BLaER1 (cell line): ENCODE results near the gene FNDC3B.

Source experiments
- H3K27ac ChIP-seq: shearing (Covaris generic); formaldehyde crosslinking; 2 replicates; pipeline ENCODE4 v1.8.1; 2022
- H3K27me3 ChIP-seq: shearing (Covaris generic); formaldehyde crosslinking; 2 replicates; pipeline ENCODE4 v1.8.1; 2022
- H3K36me3 ChIP-seq: shearing (Covaris generic); formaldehyde crosslinking; 2 replicates; pipeline ENCODE4 v1.8.1; 2022
- H3K4me1 ChIP-seq: shearing (Covaris generic); formaldehyde crosslinking; 2 replicates; pipeline ENCODE4 v1.8.1; 2022
- H3K4me2 ChIP-seq: shearing (Covaris generic); formaldehyde crosslinking; 2 replicates; pipeline ENCODE4 v1.8.1; 2022
- H3K4me3 ChIP-seq: shearing (Covaris generic); formaldehyde crosslinking; 2 replicates; pipeline ENCODE4 v1.8.1; 2022
- H3K9ac ChIP-seq: shearing (Covaris generic); formaldehyde crosslinking; 2 replicates; pipeline ENCODE4 v1.8.1; 2022
- H3K9me3 ChIP-seq: shearing (Covaris generic); formaldehyde crosslinking; 2 replicates; pipeline ENCODE4 v1.8.1; 2022
- H4K20me1 ChIP-seq: shearing (Covaris generic); formaldehyde crosslinking; 2 replicates; pipeline ENCODE4 v1.8.1; 2022
- Cebpa-rat ChIP-seq: shearing (Covaris generic); IDR thresholded peaks from 2 replicates; pipeline ENCODE4 v1.8.1; 2022

FNDC3B gene

GRCh38 chr3:172070802-172071201 lies 31.4 kb downstream of the FNDC3B start:
- Histone ChIP-seq H3K4me3 (no peak overlapping the region), H3K4me1 (peaks cover 9% of the 10 kb centered on the region; the same call in 1 of the 2 replicates), H4K20me1 (peaks cover 40% of the 10 kb centered on the region), H3K36me3 (0 out of 2 replicates have a peak, but pooled peaks cover 6% of the 10 kb centered on the region), H3K27ac (no peak overlapping the region), H3K4me2 (no peak overlapping the region), H3K9ac (no peak overlapping the region), H3K27me3 (no peaks in the 10 kb centered on the region), H3K9me3 (no peaks in the 10 kb centered on the region)
- TF ChIP-seq Cebpa-rat = no peak

- Histone ChIP-seq H3K9ac (no peak overlapping the region), H3K4me1 (no peaks in the 10 kb centered on the region), H3K9me3 (no peaks in the 10 kb centered on the region), H3K4me2 (no peak overlapping the region), H3K4me3 (no peak overlapping the region), H3K27ac (no peak overlapping the region), H3K36me3 (0 out of 2 replicates have a peak, but pooled peaks cover 6% of the 10 kb centered on the region), H4K20me1 (peaks cover 38% of the 10 kb centered on the region), H3K27me3 (no peaks in the 10 kb centered on the region)
- TF ChIP-seq Cebpa-rat = no peak
These were observed 32.5 kb downstream of the FNDC3B start for GRCh38 chr3:172071780-172072330.

GRCh38 chr3:172072543-172072942 lies 33.2 kb downstream of the FNDC3B start:
- Histone ChIP-seq H3K36me3 (0 out of 2 replicates have a peak, but pooled peaks cover 6% of the 10 kb centered on the region), H3K4me3 (no peak overlapping the region), H4K20me1 (peaks cover 31% of the 10 kb centered on the region), H3K27ac (no peak overlapping the region), H3K9ac (no peak overlapping the region), H3K4me2 (no peak overlapping the region), H3K9me3 (no peaks in the 10 kb centered on the region), H3K4me1 (no peaks in the 10 kb centered on the region), H3K27me3 (no peaks in the 10 kb centered on the region)
- no peak for TF ChIP-seq Cebpa-rat

- Histone ChIP-seq H3K9ac (no peak overlapping the region), H3K27ac (no peak overlapping the region), H4K20me1 (peaks cover 23% of the 10 kb centered on the region), H3K4me3 (no peak overlapping the region), H3K4me1 (no peaks in the 10 kb centered on the region), H3K36me3 (0 out of 2 replicates have a peak, but pooled peaks cover 6% of the 10 kb centered on the region), H3K9me3 (no peaks in the 10 kb centered on the region), H3K4me2 (no peak overlapping the region), H3K27me3 (no peaks in the 10 kb centered on the region)
- no peak for TF ChIP-seq Cebpa-rat
These were observed 34.0 kb downstream of the FNDC3B start for GRCh38 chr3:172073262-172073915.

GRCh38 chr3:172074032-172074431 lies 34.7 kb downstream of the FNDC3B start:
- no peak overlapping the region for H3K4me3 ChIP-seq
- H3K27ac ChIP-seq = no peak overlapping the region
- H4K20me1 ChIP-seq = peaks cover 23% of the 10 kb centered on the region; the same call in 1 of the 2 replicates
- no peak for TF ChIP-seq Cebpa-rat
- H3K4me2 ChIP-seq = no peak overlapping the region
- H3K9me3 ChIP-seq = no peaks in the 10 kb centered on the region
- no peaks in the 10 kb centered on the region for H3K4me1 ChIP-seq
- H3K36me3 ChIP-seq = 0 out of 2 replicates have a peak, but pooled peaks cover 6% of the 10 kb centered on the region
- no peak overlapping the region for H3K9ac ChIP-seq
- H3K27me3 ChIP-seq = no peaks in the 10 kb centered on the region

GRCh38 chr3:172074586-172074985 lies 35.2 kb downstream of the FNDC3B start:
- Histone ChIP-seq H3K27ac (no peak overlapping the region), H4K20me1 (peaks cover 22% of the 10 kb centered on the region; the same call in 1 of the 2 replicates), H3K36me3 (0 out of 2 replicates have a peak, but pooled peaks cover 6% of the 10 kb centered on the region), H3K4me3 (no peak overlapping the region), H3K4me1 (no peaks in the 10 kb centered on the region), H3K9me3 (no peaks in the 10 kb centered on the region), H3K27me3 (no peaks in the 10 kb centered on the region), H3K9ac (no peak overlapping the region), H3K4me2 (no peak overlapping the region)
- no peak for TF ChIP-seq Cebpa-rat

GRCh38 chr3:172076212-172076611 lies 36.8 kb downstream of the FNDC3B start:
- Histone ChIP-seq H3K27me3 (no peaks in the 10 kb centered on the region), H3K9me3 (no peaks in the 10 kb centered on the region), H3K36me3 (0 out of 2 replicates have a peak, but pooled peaks cover 6% of the 10 kb centered on the region), H3K27ac (no peak overlapping the region), H3K4me3 (no peak overlapping the region), H4K20me1 (0 out of 2 replicates have a peak, but pooled peaks cover 17% of the 10 kb centered on the region), H3K4me1 (no peaks in the 10 kb centered on the region), H3K4me2 (no peak overlapping the region), H3K9ac (no peak overlapping the region)
- TF ChIP-seq Cebpa-rat = no peak

GRCh38 chr3:172077197-172077757 lies 37.9 kb downstream of the FNDC3B start:
- no peak for TF ChIP-seq Cebpa-rat
- Histone ChIP-seq H3K27ac (no peak overlapping the region), H3K9ac (no peak overlapping the region), H3K27me3 (no peaks in the 10 kb centered on the region), H3K9me3 (no peaks in the 10 kb centered on the region), H3K36me3 (0 out of 2 replicates have a peak, but pooled peaks cover 8% of the 10 kb centered on the region), H3K4me2 (no peak overlapping the region), H3K4me3 (no peak overlapping the region), H4K20me1 (peaks cover 17% of the 10 kb centered on the region; the same call in 1 of the 2 replicates), H3K4me1 (no peaks in the 10 kb centered on the region)

GRCh38 chr3:172078244-172078643 lies 38.9 kb downstream of the FNDC3B start:
- H3K27me3 ChIP-seq = no peaks in the 10 kb centered on the region
- H3K4me1 ChIP-seq = no peaks in the 10 kb centered on the region
- H3K27ac ChIP-seq = no peak overlapping the region
- H3K36me3 ChIP-seq = peaks cover 10% of the 10 kb centered on the region; the same call in 1 of the 2 replicates
- no peaks in the 10 kb centered on the region for H3K9me3 ChIP-seq
- H3K4me3 ChIP-seq = no peak overlapping the region
- no peak for TF ChIP-seq Cebpa-rat
- H4K20me1 ChIP-seq = peaks cover 17% of the 10 kb centered on the region; the same call in 1 of the 2 replicates
- H3K4me2 ChIP-seq = no peak overlapping the region
- no peak overlapping the region for H3K9ac ChIP-seq

- peaks cover 17% of the 10 kb centered on the region; the same call in 1 of the 2 replicates for H4K20me1 ChIP-seq
- H3K36me3 ChIP-seq = peaks cover 12% of the 10 kb centered on the region; the same call in 1 of the 2 replicates
- TF ChIP-seq Cebpa-rat = no peak
- H3K27me3 ChIP-seq = no peaks in the 10 kb centered on the region
- H3K4me2 ChIP-seq = no peak overlapping the region
- H3K9me3 ChIP-seq = no peaks in the 10 kb centered on the region
- no peak overlapping the region for H3K27ac ChIP-seq
- H3K4me1 ChIP-seq = no peaks in the 10 kb centered on the region
- no peak overlapping the region for H3K9ac ChIP-seq
- H3K4me3 ChIP-seq = no peak overlapping the region
These were observed 39.3 kb downstream of the FNDC3B start for GRCh38 chr3:172078721-172079120.
